Lower leg skin (tissue), 3 donors: ENCODE data around the gene BRD4.

Source experiments
- CTCF ChIP-seq, 3 donors: fragments of 450-650 bp; IDR thresholded peaks; one replicate each; pipeline ENCODE4 v1.5.1; 2016; ENCODE audit warnings: antibody characterized with exemption in 3 of 3, mild to moderate bottlenecking in 3 of 3, moderate library complexity in 2 of 3
- POLR2A ChIP-seq, 2 donors: fragments of 450-650 bp; IDR thresholded peaks; one replicate each; pipeline ENCODE4 v1.6.1; 2016 to 2017; ENCODE audit warnings: antibody characterized with exemption in 2 of 2, mild to moderate bottlenecking in 1 of 2, moderate library complexity in 1 of 2

- TF ChIP-seq CTCF (IDR thresholded peaks at IDR 0.05) (no peak), POLR2A (IDR thresholded peaks at IDR 0.05) (no peak)
These were observed 26.6 kb upstream of the BRD4 start for GRCh38 chr19:15358918-15359317.
